Activated T-cell treated with anti-CD3 and anti-CD28 coated beads, Interleukin-2, amount 50 U/mL, for 48 hours (primary cell): ENCODE measurements around the gene CPNE2.
"Not testable (repeated sequence)": the region's sequence is repeated elsewhere in the genome, so short reads cannot be mapped to it uniquely, and the experiment has no call there.

Experiments used
- DNase-seq, 2 experiments: peaks; one replicate each; pipeline ENCODE4 v3.0.0-alpha.2; 2020

CPNE2 gene

GRCh38 chr16:57069635-57070370, 22.6 kb upstream of the CPNE2 start:
- no peak for DNase-seq

- no peak for DNase-seq
These were observed 22.0 kb upstream of the CPNE2 start for GRCh38 chr16:57070424-57070823.

- DNase-seq, result not testable (repeated sequence)
These were observed 21.2 kb upstream of the CPNE2 start for GRCh38 chr16:57071081-57071732.

GRCh38 chr16:57071831-57072582, 20.4 kb upstream of the CPNE2 start:
- no peak for DNase-seq

GRCh38 chr16:57072616-57073275, 19.6 kb upstream of the CPNE2 start:
- no peak for DNase-seq

- no peak for DNase-seq
These were observed 14.7 kb upstream of the CPNE2 start for GRCh38 chr16:57077714-57078113.

GRCh38 chr16:57081744-57082143, 10.6 kb upstream of the CPNE2 start:
- DNase-seq, result no peak

- no peak for DNase-seq
These were observed 9.7 kb upstream of the CPNE2 start for GRCh38 chr16:57082664-57083063.

GRCh38 chr16:57083485-57084126, 8.8 kb upstream of the CPNE2 start:
- DNase-seq, result no peak

- DNase-seq, result peak; percentile 83 to 84
These were observed 8.1 kb upstream of the CPNE2 start for GRCh38 chr16:57084257-57084770.

- DNase-seq, result no peak
These were observed 7.4 kb upstream of the CPNE2 start for GRCh38 chr16:57084996-57085395.

GRCh38 chr16:57087003-57087402, 5.4 kb upstream of the CPNE2 start:
- DNase-seq, result no peak

GRCh38 chr16:57089406-57089805, 3.0 kb upstream of the CPNE2 start:
- DNase-seq, result no peak

- DNase-seq, result no peak
These were observed 996 bp upstream of the CPNE2 start for GRCh38 chr16:57091200-57091974.

GRCh38 chr16:57092786-57093411, 516 bp downstream of the CPNE2 start:
- DNase-seq, result peak; percentile 61 to 75

GRCh38 chr16:57093666-57094564, 1.5 kb downstream of the CPNE2 start:
- no peak for DNase-seq

- no peak for DNase-seq
These were observed 2.5 kb downstream of the CPNE2 start for GRCh38 chr16:57094911-57095310.

- no peak for DNase-seq
These were observed 3.8 kb downstream of the CPNE2 start for GRCh38 chr16:57096192-57096591.

- no peak for DNase-seq
These were observed 4.4 kb downstream of the CPNE2 start for GRCh38 chr16:57096793-57097192.

- DNase-seq, result no peak
These were observed 5.9 kb downstream of the CPNE2 start for GRCh38 chr16:57098188-57098841.
